HG03442 (cell line): ENCODE data around the gene NFIA.

Source experiments
- ATAC-seq: cut with Tn5 transposase; IDR thresholded peaks from one replicate; pipeline ENCODE4 v1.9.1; 2021; ENCODE audit warnings: mild to moderate bottlenecking, moderate library complexity; ENCODE audit not compliant: unreplicated experiment

Gene NFIA

DNA sequence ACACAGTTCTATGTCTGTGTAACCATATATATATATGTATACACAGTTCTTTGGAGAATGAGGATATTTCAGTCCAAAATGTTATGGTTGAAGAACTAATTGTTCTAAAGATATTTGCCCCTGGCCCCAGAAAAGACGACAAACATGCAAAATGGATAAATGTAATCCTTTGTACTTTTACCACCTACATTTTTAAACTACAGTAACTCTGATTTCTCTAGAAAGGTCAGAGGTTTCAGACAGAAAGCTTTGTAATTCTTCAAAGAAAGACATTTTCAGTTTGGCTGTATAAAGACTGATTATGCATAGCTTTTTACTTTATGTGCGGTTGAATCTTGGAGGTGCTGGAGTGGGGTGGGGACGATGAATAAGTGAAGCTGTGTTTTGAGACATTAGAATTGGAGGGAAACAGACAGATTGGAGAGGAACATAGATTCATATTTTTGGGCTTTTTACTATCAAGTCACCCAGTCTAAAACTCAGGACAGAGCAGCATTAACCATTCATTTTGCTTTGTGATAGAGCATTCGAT, 16.6 kb downstream of the NFIA start:
- no peak for ATAC-seq

DNA sequence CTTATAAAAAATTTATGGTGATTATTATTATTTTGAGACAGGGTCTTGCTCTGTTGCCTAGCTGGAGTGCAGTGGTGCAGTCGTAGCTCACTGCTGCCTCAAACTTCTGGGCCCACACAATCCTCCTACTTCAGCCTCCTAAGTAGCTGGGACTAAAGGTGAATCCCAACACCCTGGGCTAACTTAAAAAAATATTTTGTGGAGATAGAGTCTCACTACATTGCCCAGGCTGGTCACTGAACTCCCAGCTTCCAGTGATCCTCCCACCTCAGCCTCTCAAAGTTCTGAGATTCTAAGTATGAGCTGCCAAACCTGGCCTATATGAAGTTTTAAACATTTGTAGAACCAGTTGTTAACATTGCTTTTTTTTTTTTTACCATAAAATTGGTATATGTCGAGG, 18.2 kb downstream of the NFIA start:
- no peak for ATAC-seq

DNA sequence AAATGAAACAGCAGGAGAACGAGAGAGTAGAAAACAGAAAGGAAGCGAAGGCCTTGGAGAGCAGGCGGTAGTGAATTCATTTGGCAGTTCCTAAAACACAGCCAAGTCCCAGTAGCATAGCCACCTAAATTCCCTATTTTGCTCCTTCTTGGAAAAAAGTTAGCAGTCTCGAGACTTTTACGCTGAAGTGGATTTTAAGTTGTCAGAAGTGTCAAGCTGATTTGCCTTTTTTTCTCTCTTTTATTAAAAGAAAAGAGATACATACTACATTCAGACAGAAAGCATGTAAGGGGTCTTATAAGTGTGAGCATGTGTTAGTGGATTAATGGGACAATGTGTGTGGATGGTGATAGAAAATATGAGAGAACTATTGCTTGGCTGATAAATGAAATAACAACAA, 19.2 kb downstream of the NFIA start:
- ATAC-seq = no peak

DNA sequence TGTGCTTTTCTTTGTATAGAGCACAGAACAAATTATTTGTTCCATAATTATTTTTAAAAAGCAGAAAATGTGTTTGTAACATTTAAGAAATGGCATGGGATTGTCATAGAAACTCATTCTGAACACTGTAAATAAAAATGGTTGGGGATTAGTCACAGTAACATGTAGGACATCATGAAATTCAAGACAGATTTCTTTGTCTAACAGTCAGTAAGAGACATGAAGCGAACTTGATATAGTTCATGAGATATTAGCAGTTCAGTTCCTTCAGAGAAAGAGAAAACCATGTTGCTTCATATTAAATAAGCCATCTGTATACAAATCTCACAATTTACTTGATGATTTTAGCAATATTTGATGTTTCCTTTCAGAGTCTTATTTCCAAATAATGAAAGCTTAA, 19.7 kb downstream of the NFIA start:
- ATAC-seq = no peak

DNA sequence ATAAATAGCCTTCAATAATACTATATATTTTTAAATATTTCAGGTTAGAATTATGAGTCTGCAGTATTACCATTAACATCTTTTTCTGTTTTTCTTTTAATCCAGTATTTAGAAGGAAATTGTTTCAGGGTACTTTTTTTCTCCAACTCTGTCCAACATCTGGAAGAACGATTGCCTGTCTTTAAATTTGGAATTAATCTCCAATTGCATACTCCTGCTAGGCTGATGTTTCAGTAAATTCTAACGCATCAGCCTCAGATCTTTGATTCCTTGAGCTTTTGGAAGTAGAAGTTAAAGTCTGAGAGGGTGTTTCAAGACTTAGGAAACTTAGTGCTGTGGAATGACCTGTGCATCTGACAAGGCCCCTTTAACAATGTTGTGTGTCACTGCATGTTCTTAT, 20.3 kb downstream of the NFIA start:
- ATAC-seq = no peak

DNA sequence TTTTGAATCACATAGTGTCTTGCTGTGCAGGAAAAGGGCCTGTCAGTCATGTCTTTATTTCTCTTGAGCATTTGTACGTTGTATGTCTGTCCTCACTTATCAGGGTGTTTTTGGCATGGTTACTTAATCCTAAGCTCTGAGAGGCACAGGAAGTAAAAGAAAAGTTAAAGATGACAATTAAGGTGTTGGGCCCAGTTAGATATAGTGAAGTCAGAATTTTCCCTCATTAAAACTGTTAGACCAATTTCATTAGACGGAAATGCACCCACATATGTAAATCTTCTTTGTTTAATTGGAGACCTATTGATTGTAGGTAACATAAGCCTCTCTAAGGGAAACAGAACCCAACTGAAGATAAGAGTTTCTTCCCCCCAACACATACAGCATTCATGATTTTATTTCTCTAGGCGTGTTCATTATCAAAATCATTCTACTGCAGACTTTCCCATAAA, 21.9 kb downstream of the NFIA start:
- no peak for ATAC-seq

DNA sequence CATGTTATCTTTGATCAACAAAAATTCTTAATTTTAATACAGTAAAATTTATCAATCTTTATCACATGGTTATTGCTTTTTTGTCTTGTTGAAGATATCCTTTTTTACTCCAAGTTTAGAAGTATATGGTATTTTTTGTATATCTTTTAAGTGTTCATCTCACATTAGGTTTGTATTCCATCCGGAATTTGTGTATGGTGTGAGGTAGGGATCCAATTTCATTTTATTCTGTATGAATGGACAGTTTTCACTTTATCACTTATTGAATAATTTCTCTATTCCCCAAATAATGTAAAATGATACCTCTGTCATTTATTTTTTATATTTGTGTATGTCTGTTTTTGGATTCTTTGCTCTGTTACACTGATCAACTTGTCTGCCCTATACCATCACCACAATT, 25.3 kb downstream of the NFIA start:
- ATAC-seq = no peak

DNA sequence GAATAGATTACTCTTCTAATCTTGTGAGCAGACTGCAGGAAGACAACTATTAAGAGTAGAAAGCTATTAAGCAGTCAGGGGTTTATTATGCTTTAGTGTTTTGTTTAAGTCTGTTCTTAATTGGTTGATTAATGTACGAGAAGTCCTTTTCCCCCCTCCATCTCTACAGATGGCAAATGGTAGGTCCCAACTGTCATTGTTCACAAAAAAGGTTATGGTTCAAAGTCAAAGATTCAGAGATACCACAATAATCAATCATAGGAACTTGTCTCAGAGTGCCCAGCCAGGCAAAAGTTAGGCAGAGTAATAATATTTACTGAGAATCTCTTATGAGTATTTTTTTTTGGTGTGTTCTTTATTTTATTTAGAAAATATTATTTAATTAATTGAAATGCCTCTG, 26.8 kb downstream of the NFIA start:
- no peak for ATAC-seq

DNA sequence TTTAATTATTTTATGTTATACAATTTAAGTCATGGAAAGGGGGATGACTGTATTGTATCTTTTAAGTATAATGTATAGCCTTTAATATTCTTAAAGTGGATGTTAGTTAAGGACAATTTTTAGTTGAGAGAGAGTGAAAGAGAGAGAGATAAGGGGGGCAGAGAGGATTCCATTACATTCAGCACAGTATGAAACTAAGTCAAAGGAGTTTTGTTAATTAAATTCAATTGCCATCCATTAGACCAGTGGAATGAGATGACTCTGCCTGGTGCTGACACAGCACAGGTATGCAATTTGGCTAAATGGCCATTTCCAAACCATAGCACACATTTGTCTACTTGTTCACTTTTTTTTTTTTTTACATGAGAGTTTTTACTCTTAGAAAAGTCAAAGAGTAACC, 27.5 kb downstream of the NFIA start:
- ATAC-seq = no peak

DNA sequence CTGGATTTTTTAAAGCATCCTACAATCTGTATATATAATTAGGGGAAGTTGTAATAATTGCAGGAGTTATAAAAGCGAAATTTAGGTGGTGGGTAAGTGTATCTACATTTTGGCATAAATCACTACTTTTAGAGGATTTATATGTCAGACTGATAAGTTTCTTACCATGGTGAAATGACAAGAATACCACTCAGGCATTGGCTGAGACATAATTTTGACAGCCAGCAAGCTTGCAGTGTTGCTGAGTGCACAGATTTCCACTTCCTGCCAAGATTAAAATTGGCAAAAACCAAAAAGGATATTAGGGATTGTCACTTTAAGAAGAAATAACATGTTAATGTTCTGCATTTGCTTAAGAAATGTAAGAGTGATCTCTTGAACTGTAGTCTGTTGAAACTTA, 28.2 kb downstream of the NFIA start:
- ATAC-seq = no peak

DNA sequence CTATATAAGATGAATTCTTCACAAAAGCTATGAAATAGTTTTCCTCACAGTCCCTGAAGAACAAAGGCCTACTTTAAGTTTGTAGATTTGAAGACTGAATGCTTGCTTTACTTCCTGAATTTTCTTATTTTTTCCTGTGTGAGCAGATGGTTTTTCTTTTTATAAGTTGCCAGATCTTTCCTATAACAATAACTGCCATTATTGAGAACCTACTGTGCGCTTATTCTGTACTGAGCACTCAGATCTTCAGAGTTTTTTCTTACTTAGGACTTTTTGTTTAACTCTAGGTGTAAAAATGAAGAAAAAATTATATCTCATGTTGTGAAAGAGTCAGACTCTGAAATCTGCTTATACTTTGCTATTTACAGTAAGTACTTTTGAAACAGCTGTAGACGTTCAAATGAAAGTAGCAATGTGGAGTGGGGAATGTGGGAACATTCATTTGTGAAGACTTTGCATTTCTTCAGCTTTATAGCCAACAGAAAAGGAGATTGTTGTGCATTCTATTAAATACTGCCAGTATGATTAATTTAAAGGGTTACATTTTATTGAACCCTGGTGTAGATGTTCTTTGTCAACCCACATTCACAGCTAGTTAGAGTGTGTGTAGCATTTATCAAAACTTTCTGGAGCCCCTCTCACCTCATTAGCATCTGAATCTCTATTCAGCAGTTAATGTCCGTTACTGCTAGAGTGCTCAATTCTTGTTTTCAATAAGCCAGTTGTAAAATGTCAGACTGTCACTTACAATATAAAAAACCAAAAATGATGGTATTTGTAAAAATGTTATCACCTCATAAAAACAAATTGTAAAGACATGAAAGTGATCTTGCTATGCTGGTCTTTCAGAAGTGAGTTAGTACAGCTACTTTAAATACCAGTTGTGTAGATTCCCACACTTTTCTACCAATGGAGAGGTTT, 29.0 kb downstream of the NFIA start:
- ATAC-seq = no peak

DNA sequence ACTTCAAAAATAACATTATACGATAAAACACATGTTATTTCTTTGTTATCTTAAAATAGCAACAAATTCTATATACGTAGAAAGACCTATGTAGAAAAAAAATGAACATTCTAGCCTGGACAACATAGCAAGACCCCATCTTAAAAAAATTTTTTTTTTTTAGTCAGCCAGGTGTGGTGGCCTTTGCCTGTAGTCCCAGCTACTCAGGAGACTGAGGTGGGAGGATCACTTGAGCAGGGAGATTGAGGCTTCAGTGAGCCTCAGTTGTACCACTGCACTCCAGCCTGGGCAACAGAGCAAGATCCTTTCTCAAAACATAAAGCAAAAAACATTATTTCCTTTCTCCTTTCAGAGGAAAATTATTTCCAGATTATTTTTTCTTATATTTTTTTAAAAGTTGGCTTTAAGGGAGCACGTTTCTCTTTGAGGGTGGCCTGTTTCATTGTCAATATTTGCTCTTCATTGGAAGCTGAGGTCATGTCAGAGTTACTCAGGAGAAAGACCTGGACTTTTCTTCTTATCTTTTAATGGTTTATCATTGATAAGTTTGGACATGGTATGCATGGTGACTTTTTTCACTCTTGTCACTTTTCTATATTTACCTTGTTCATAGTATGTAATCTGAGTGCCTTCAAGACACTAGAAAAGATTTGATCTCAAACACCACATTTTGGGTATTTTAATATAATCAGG, 32.0 kb downstream of the NFIA start:
- ATAC-seq = no peak

DNA sequence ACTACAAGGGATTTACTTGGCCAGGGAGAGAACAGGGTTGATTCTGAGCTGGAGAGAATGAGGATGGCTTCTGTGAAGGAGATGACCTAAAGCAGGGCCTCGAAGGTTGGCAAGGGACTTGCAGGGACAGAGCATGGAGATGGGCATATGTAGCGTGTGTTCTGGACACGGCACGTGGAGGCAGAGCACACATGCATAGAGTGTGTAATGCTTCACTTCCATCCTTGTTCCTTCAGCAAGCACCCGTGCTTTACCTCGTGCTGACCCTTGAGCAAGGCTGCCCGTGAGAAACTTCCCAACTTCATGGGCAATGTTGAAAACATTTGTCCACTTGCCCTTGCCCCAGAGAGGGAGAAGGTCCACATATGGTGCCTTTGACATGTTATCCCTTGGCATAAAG, 33.1 kb downstream of the NFIA start:
- no peak for ATAC-seq

DNA sequence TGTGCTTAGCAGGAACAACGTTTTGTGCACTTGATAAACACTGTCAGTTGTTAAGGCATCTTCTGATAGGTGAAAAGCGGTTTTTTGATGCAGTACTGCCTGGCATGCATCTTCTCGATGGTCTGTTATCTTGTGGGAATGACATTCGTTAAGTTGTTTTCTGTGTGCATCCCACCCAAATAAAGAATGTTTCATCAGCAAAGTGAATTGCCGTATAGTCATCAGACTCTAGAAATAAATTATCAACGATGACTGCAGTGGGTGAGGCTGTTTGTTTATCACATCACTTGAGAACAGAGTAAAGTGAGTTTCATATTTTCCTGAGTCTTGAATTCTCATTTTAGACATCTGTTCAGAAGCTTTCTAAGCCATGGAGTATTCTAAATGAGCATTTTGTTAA, 34.1 kb downstream of the NFIA start:
- no peak for ATAC-seq

DNA sequence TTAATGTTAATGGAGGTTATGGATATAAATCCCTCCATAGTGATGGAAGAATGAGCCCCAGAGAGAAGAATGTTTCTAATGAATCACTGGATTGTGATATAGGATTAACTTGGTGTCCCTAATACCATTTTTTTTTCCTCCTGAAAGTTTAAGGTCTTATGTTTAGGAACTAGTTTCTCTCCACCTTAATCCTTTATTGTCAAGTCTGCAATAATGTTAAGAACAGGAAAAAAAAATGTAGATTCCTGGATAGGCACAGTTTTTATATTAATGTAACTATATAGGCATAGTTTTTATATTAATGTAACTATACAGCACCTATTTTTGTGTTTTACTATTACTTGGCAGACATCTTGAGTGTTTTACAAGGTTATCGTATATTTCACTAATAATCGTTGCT, 34.9 kb downstream of the NFIA start:
- no peak for ATAC-seq

DNA sequence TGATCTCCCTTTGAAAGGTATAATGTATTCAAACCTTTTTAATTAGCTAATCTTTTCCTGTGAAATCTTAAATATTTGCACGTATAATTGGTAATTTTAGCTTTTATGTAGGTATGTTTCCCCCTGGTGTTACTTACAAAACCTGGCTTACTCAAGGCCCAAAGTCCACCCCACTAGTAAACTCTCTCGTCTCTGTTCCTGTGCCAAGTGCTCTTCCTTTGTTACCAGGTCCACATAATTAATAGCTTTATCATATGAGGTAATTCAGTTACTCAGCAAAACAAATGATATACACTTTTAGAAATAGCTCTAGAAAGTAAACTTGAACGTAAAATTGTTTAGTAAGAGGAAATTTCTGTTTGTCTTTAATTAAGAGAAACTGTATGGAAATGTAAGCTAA, 36.7 kb downstream of the NFIA start:
- no peak for ATAC-seq

DNA sequence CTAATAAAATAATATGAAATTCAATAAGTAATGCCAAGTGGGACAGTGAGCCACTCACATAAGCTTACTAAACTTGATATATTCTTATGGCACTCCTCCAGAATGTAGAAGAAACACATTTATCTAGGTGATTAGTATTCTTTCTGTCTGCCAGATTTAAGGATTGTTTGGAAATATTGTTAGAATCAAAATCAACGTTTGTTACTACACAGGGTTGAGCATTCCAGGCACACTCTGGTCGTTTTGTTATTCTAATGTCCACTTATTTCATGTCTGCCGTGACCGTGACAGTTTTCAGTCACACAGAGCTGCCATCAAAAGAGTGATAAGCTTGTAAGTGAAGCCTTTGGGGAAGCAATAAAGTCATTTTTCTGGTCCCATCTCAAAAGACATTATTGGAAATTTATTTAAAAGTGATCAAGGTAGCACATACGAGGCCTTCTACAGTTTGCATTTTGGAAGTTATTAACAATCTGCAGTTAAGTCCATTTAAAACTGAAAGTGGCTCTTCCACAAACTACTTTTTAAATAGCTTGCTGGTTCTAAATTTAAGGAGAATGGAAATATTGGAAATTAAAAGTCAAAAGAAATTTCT, 38.0 kb downstream of the NFIA start:
- ATAC-seq = no peak

DNA sequence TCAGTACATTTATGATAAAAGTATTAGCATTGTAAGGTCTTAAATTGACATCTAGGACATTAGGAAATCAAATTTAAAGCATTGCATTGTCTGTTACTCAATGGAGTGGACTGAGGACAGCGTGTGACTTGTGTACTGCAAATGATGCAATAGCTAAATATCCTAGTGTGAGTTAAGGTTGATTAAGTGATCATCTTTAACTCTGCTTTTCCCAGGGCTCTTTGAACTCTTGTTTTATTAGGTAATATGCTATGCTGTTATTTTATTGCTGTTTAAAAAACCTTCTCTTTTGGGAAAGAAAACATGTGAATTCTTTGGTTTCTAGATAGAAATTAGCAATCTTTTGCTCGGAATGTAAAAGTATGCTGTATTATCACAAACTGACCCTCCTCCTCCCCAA, 38.6 kb downstream of the NFIA start:
- ATAC-seq = no peak

DNA sequence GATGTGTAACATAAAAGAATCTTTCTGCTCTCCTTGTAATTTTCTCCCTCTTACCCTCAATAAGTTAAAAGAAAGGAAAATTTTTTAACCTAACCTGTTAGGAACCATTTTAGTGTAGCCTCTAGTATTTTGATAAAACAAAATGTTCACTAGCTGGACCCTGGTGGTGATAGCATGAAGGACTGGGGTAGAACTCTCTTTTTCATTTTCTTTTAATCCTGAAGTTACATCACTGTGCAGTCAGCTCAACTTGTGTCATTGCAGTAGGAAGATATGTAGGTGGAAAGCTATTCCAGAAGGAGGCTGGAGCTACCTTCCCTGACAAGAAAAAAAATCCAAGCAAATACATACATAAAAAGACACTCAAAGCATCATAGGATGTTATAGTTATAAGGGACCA, 39.3 kb downstream of the NFIA start:
- no peak for ATAC-seq

DNA sequence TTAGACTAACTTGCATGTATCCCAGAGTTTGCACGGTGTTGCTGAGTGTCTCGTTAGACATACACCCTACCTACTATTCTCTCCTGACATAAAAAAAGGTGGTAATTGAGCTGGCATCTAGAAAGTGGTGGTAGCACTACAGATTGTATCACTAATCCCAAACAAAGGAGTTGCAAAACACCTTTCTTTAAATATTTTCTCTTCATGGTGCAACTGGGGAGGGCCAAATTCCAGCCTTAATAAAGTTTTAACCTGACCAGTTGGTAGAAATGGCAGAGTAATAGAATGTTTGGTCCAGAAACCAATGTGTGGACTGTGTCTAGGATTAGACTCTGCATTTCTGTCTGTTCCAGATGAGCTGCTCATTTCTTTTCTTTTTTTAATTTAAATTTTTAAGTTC, 40.0 kb downstream of the NFIA start:
- no peak for ATAC-seq

DNA sequence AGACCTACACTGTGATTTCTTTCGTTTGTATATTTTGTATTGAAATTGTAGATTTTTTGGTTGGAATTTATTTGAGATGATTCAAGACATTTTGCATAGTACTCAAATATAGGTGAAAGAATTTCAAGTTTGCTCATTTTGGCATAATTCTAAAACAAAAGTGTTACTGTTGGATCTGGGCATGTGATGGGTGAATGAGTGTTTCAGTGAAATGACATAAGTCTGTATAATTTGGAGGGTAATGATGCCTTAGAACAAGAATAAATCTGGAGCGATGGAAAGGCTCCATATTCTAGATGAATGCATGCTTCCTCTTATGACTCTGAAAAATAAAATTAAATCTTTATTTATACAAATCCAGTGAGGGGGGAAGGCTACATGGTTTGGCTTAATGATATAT, 41.0 kb downstream of the NFIA start:
- no peak for ATAC-seq

DNA sequence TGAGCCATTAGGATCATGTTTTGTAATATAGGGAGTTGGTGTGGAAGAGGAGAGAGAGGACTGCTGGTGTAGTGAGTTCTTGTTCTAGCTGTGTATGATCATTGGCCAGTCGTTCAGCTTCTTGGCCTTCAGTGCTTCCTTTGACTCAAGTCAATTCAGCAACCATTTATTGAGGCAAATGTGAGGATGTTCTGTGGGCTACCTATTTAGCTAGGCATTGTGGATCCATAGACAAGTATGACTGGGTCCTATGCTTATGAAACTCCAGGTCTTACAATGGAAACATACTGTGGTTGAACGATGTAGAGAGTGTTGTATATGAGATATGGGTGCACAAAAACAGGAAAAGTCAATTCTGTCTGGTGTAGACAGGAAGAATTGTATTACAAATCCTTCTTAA, 41.7 kb downstream of the NFIA start:
- ATAC-seq = no peak
